GM18508 (cell line): ENCODE measurements around the gene CAMTA1.

Experiments used
- ATAC-seq: cut with Tn5 transposase; IDR thresholded peaks from one replicate; pipeline ENCODE4 v1.9.1; 2021; ENCODE audit warnings: moderate number of reproducible peaks; ENCODE audit not compliant: insufficient read depth, unreplicated experiment

Gene CAMTA1

GRCh38 chr1:7535934-7536878, 751.0 kb downstream of the CAMTA1 start:
- ATAC-seq: no peak

GRCh38 chr1:7536891-7537591, 751.8 kb downstream of the CAMTA1 start:
- ATAC-seq: no peak

DNA sequence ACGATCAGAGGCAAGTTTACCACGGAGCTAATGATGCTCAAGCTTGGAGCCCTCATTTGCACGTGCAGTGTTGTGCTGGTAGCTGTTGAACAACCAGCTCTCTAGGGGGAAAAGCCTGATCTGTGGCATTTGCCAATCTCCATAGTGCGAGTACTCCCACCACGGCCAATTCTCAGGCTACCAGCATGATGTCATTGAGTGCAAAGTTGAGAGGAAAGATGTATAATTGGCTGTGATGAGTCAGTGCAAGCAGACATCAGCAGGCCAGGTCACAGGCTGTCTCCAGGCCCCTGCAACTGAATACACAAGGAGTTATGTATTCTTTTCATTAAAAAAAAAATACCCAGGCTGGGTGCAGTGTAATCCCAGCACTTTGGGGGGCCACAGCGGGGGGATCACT, 752.8 kb downstream of the CAMTA1 start:
- no peak for ATAC-seq

DNA sequence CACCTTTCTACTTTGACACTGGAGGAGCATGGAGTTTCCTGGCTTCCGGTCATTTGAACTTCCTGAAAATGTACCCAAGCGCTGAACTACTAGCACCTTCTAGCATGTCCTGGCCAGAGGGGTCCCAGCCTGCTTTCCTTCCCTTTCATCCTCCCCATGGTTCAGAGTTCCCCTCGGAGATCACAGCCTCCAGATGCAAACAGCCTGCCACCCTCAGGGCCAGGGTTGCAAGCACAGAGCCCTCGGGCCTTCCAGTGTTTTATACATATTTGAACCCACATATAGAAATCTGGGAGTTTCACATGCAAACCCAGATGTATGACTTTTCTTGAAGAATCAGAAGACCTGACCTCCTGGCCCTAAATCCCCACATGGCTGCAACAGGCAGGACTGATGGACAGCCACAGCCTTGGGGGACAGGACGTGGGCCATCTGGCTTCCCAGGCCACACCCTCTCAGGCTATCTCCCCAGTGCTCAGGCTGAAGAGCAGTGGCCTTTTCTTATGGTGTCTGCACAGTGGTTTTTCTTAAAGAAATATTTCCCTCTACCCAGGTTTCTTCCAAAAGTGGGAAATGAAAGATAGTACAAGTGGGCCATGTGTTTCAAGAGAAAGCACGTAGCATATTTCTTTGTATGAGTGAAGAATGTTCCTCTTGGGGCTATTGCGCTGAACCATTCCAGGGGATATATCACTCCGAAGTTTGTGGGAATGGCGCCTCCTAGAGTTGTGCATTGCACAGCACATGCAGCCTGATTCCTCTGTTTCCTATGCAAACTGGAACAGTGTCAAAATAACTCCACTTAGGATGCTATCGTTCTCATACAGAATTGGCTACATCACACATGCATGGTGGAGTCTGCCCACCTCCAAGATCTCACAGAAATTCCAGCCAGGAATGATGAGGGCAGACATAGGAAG, 753.9 kb downstream of the CAMTA1 start:
- ATAC-seq: no peak

GRCh38 chr1:7539769-7540175, 754.5 kb downstream of the CAMTA1 start:
- no peak for ATAC-seq

GRCh38 chr1:7540816-7541215, 755.6 kb downstream of the CAMTA1 start:
- ATAC-seq: no peak

GRCh38 chr1:7541629-7542028, 756.4 kb downstream of the CAMTA1 start:
- no peak for ATAC-seq

- no peak for ATAC-seq
Observed at GRCh38 chr1:7543718-7544090, 758.5 kb downstream of the CAMTA1 start.

DNA sequence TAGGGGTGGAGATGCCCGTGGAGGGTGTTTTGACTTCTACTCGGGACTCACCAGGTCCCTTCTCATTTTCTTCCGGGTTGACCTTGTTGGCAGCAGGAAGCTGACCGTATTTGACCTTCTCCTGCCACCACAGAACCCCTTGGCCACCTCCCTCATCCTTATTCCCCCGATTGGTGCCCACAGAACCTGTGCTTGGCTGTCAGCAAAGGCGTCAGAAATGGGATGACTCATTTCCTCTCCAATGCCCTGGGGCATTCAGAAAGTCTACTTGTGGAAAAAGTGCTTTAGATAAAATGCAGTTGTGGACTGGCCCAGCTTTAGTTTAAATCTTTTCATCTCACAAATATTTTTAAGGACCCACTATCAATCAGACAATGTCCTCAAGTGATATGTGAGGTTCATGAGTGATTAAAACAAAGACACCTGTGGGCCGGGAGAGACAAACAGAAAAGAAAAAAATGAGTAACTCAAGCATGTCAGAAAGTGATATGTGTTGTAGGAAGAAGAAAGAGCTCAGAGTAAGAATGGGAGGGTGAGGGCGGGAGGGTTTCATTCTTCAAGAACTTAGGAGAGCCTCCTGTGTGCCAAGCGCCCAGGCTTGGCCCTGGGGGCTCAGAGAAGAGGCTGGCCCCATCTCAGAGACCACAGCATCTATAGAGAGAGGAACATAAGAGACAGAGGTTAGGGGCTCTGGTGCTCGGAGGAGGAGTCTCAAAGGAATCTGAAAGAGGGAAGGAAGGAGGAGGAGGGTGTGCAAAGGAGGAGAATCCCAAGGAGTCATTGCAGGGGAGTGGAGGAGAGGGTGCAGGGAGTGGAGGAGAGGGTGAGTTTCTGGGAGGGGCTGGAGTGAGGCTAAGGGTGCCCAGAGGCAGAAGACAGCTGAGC, 764.3 kb downstream of the CAMTA1 start:
- ATAC-seq: no peak

DNA sequence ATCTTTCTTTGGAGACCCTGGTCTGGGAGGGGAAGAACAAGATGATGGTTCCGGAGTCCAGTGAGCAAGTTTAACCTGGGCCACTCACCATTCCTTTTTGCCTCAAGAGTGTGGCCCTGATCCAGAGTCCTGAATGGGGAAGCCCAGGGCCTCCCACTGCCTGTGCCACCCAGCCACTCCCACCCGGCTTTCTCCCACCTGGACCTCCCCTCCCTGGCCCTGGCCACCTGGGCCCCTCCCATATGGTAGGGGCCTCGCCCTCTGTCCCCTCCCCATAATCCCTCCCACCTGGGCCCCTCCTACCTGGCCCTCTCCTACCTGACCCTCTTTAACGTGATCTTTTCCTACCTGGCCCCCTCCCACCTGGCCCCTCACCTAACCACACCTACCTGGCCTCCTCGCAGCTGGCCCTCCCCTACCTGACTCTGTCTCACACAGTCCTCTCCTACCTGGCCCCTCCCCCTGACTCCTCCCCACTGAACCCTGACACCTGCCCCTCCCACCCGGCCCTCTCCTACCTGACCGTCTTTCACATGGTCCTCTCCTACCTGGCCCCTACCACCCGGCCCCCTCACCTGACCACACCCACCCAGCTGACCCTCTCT, 765.1 kb downstream of the CAMTA1 start:
- ATAC-seq: no peak

GRCh38 chr1:7550981-7551380, 765.7 kb downstream of the CAMTA1 start:
- ATAC-seq: no peak

DNA sequence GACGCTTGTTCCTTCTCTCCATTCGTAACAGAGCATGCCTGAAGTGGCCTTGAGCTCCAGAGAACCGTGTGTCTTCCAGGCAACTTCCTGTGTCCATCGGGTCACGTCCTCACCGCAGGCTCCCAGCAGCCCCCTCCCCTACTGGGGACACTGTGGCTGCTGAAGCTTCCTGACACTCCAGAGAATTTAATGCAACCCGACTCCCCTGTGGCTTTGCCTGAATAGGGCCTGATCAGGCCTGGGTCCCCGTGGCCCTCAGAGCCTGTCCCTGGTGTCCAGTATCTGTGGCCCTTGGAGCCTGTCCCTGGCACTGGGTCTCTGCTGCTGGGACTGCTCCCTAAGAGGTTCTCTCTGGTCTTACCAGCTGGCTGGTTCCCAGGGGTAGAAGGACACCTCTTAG, 766.2 kb downstream of the CAMTA1 start:
- no peak for ATAC-seq

DNA sequence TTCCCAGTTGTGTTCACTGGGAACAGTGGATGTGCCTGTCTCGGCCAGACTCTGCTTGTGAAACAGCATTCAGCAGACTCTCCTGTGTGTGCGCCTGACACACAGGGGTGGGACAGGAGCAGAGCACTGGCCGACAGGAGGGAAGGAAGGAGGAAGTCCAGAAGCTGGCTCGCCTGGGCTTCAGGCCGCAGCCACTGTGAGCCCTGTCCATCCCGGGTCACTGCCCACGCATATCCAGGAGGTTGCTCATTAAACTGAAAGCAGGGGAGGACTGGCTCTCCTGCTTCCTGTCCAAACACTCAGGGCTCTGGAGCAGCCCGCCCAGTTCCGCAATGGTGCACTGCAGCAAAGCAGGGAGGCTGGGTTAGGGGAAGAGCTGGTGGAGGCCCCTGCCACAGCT, 767.1 kb downstream of the CAMTA1 start:
- no peak for ATAC-seq

DNA sequence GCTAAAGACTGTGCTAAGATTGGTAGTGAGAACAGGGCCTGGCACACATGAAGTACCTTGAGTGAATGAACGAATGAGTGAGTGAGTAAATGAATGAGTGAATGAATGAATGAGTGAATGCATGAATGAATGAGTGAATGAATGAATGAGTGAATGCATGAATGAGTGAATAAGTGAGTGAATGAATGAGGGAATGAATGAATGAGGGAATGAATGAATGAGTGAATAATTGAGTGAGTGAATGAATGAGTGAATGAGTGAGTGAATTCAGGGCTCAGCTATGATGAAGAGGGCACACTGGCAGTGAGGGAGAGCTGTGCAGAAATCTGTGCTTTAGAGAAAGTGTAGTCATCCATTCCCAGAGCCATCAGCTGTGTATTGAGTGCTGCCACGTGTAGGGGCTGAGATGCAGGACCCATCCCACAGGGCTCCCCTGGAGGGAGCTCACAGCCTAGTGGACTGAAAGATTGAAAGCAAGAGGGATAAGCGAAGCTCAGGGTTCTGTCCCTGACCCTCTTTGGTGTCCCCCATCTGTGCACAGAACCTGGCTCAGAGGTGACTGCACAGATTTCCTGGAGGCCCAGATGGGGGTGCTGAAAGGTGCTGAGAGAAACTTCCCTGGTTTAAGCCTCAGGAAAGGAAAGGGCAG, 767.9 kb downstream of the CAMTA1 start:
- ATAC-seq: no peak

- no peak for ATAC-seq
Observed at GRCh38 chr1:7554385-7555235, 769.4 kb downstream of the CAMTA1 start.

- ATAC-seq: no peak
Observed at GRCh38 chr1:7555391-7556185, 770.3 kb downstream of the CAMTA1 start.

GRCh38 chr1:7557301-7557891, 772.1 kb downstream of the CAMTA1 start:
- ATAC-seq: no peak
